Activated CD8-positive, alpha-beta T cell treated with anti-CD3 and anti-CD28 coated beads for 36 hours (primary cell): ENCODE results near the gene RAB3C. TPM values are rescaled to one million over a fixed set of nuclear protein-coding genes. Genes with fewer than 3 reads are reported as not detected.

Experiments
- ATAC-seq: fragments of 200-7000 bp; cut with Tn5 transposase; one replicate; pipeline ENCODE4 v1.10.0; 2021; ENCODE audit warnings: mild to moderate bottlenecking, moderate library complexity
- CTCF ChIA-PET: fragments of 350-600 bp; sonication (Branson Sonifier 250); formaldehyde crosslinking; loops from one replicate; lab custom pipeline; 2021; ENCODE audit warnings: antibody characterized with exemption; lab: Charles Lee
- POLR2A ChIA-PET: fragments of 350-600 bp; sonication (Branson Sonifier 250); formaldehyde crosslinking; loops from one replicate; lab custom pipeline; 2021; ENCODE audit warnings: antibody characterized with exemption; lab: Charles Lee
- DNase-seq: peaks from one replicate; pipeline ENCODE4 v3.0.0-alpha.2; 2020
- H3K27ac Mint-ChIP-seq: one replicate; pipeline ENCODE4 v1.8.0; 2021; ENCODE audit warnings: mild to moderate bottlenecking, mixed read lengths
- H3K27me3 Mint-ChIP-seq: one replicate; pipeline ENCODE4 v1.8.0; 2021; ENCODE audit warnings: mixed read lengths
- H3K36me3 Mint-ChIP-seq: one replicate; pipeline ENCODE4 v1.8.0; 2021; ENCODE audit warnings: low read depth, mixed read lengths
- H3K4me1 Mint-ChIP-seq: one replicate; pipeline ENCODE4 v1.8.0; 2021; ENCODE audit warnings: low read depth, mixed read lengths
- H3K4me3 Mint-ChIP-seq: one replicate; pipeline ENCODE4 v1.8.0; 2021; ENCODE audit warnings: mild to moderate bottlenecking, moderate library complexity, mixed read lengths
- H3K9me3 Mint-ChIP-seq: one replicate; pipeline ENCODE4 v1.8.0; 2021; ENCODE audit warnings: mixed read lengths
- CTCF ChIP-seq: fragments of 200-600 bp; IDR thresholded peaks from one replicate; pipeline ENCODE4 v1.8.0; 2022; ENCODE audit warnings: antibody characterized with exemption, mild to moderate bottlenecking
- intact Hi-C: fragments of 100-400 bp; cut with micrococcal nuclease; formaldehyde crosslinking; loops from one replicate; pipeline ENCODE4 v1.10.0; 2022
- total RNA-seq, 2 experiments: library from RNA; stranded (reverse); gene quantifications; one replicate each; pipeline ENCODE4 v1.2.3, GENCODE V29; 2021

Gene RAB3C
- total RNA-seq, 2 experiments from 2014 or later: not detected

GRCh38 chr5:58786035-58786434 lies 203.2 kb downstream of the RAB3C start:
- ATAC-seq (no peak), DNase-seq (no peak)
- peaks cover 2% of the 10 kb centered on the region for H3K4me1 Mint-ChIP-seq
- no peak overlapping the region for H3K27ac Mint-ChIP-seq
- no peaks in the 10 kb centered on the region for H3K9me3 Mint-ChIP-seq
- intact Hi-C loops: no loop called here
- no peak for TF ChIP-seq CTCF
- ChIA-PET POLR2A (no interaction called here), CTCF (no interaction called here)
- no peak overlapping the region for H3K4me3 Mint-ChIP-seq
- peaks cover 15% of the 10 kb centered on the region for H3K27me3 Mint-ChIP-seq
- H3K36me3 Mint-ChIP-seq: no peaks in the 10 kb centered on the region

- H3K27ac Mint-ChIP-seq: no peak overlapping the region
- peaks cover 2% of the 10 kb centered on the region for H3K4me1 Mint-ChIP-seq
- no peak overlapping the region for H3K4me3 Mint-ChIP-seq
- no peaks in the 10 kb centered on the region for H3K36me3 Mint-ChIP-seq
- DNase-seq (no peak), ATAC-seq (no peak)
- no peak for TF ChIP-seq CTCF
- no peaks in the 10 kb centered on the region for H3K9me3 Mint-ChIP-seq
- POLR2A ChIA-PET: no interaction called here
- peaks cover 15% of the 10 kb centered on the region for H3K27me3 Mint-ChIP-seq
- CTCF ChIA-PET: no interaction called here
- intact Hi-C loops: no loop called here
These were observed 203.9 kb downstream of the RAB3C start for GRCh38 chr5:58786711-58787303.

GRCh38 chr5:58787987-58788386 lies 205.1 kb downstream of the RAB3C start:
- no peak for TF ChIP-seq CTCF
- no peak for DNase-seq
- POLR2A ChIA-PET: no interaction called here
- peaks cover 11% of the 10 kb centered on the region for H3K27me3 Mint-ChIP-seq
- no peaks in the 10 kb centered on the region for H3K36me3 Mint-ChIP-seq
- CTCF ChIA-PET: no interaction called here
- intact Hi-C loops: no loop called here
- no peak overlapping the region for H3K4me3 Mint-ChIP-seq
- peaks cover 2% of the 10 kb centered on the region for H3K4me1 Mint-ChIP-seq
- no peak overlapping the region for H3K27ac Mint-ChIP-seq
- ATAC-seq: no peak
- no peaks in the 10 kb centered on the region for H3K9me3 Mint-ChIP-seq

GRCh38 chr5:58793888-58794657 lies 211.2 kb downstream of the RAB3C start:
- no peak for ATAC-seq
- POLR2A ChIA-PET: interaction anchor here (1.5 kb wide), 1 partner anchor 11 kb away, joined by 5 read pairs; no protein-coding TSS in a partner anchor

More at GRCh38 chr5:58793888-58794657, 211.2 kb downstream of the RAB3C start:
- H3K27ac Mint-ChIP-seq: no peak overlapping the region
- no peaks in the 10 kb centered on the region for H3K9me3 Mint-ChIP-seq
- no peak for TF ChIP-seq CTCF
- peaks cover 3% of the 10 kb centered on the region for H3K27me3 Mint-ChIP-seq
- DNase-seq: no peak
- H3K4me1 Mint-ChIP-seq: peaks cover 4% of the 10 kb centered on the region
- H3K4me3 Mint-ChIP-seq: no peak overlapping the region
- no peaks in the 10 kb centered on the region for H3K36me3 Mint-ChIP-seq
- intact Hi-C loops: no loop called here
- CTCF ChIA-PET: no interaction called here
